Astrocyte of the cerebellum (primary cell): ENCODE results near the gene CMIP.

Experiments used
- DNase-seq: peaks from one replicate; pipeline ENCODE4 v3.0.0-alpha.2; 2011; ENCODE audit warnings: low read depth
- H3K4me3 ChIP-seq: 2 replicates; pipeline ENCODE4 v1.5.1; 2011; ENCODE audit warnings: mild to moderate bottlenecking, low read depth, low read length, moderate library complexity
- in situ Hi-C: cut with HindIII; loops from 2 replicates; pipeline ENCODE4 v1.10.0; 2017; ENCODE audit warnings: low sequenced_read_pairs
- TF ChIP-seq, protein P1 (sequence below): IDR thresholded peaks from 2 replicates; pipeline ENCODE4 v1.5.1; 2012; ENCODE audit warnings: low read length, low read depth, moderate library complexity, mild to moderate bottlenecking; ENCODE audit errors: missing control alignments

CMIP gene

DNA sequence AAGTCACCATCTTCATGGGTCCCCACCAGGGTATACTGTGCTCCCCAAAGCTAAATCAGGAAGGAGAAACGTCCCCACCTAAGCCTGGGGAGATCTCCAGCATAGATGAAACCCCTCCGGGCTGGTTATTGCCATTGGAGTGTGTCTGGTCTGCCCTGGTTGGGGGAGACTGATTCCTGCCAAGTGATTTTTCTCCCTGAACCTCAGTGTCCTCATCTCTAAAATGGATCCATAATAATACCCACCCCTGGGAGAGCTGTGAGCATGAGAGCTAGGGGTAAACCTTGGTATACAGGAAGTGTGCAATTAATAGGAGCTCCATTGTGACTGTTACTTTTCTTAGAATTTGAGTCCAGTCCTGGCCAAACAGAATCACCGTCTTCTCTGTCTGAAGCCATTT lies 111.1 kb downstream of the CMIP start:
- H3K4me3 ChIP-seq = no peak overlapping the region
- TF ChIP-seq, protein P1, sequence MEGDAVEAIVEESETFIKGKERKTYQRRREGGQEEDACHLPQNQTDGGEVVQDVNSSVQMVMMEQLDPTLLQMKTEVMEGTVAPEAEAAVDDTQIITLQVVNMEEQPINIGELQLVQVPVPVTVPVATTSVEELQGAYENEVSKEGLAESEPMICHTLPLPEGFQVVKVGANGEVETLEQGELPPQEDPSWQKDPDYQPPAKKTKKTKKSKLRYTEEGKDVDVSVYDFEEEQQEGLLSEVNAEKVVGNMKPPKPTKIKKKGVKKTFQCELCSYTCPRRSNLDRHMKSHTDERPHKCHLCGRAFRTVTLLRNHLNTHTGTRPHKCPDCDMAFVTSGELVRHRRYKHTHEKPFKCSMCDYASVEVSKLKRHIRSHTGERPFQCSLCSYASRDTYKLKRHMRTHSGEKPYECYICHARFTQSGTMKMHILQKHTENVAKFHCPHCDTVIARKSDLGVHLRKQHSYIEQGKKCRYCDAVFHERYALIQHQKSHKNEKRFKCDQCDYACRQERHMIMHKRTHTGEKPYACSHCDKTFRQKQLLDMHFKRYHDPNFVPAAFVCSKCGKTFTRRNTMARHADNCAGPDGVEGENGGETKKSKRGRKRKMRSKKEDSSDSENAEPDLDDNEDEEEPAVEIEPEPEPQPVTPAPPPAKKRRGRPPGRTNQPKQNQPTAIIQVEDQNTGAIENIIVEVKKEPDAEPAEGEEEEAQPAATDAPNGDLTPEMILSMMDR = no peak
- in situ Hi-C loops = loop anchor here (5.0 kb wide), 1 partner anchor 63 kb away; no protein-coding TSS in a partner anchor
- DNase-seq = no peak

DNA sequence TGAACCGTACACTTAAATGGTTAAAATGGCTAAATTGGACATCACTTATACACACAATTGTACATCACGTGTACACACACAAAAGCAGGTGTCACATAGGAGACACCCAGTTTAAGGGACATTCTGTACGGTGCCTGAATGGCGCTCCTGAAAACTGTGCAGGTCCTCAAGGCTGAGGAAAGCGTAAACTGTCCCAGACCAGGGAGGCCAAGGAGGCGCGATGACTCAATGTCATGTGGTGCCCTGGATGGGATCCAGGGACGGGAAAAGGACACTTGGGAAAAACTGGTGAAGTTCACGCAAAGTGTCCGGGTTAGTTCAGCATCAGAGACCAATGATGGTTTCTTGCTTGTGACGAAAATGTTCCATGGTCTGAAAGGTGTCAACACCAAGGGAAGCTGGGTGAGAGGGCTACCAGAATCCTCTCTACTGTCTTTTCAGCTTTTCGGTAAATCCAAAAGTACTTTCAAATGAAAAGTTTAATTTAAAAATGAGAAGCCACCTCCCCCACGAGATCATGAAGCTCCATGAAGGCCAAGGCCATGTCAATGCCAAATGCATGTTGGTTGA lies 112.2 kb downstream of the CMIP start:
- DNase-seq = no peak
- in situ Hi-C loops = loop anchor here (5.0 kb wide), 1 partner anchor 64 kb away; no protein-coding TSS in a partner anchor
- TF ChIP-seq, protein P1 = no peak
- H3K4me3 ChIP-seq = no peak overlapping the region

DNA sequence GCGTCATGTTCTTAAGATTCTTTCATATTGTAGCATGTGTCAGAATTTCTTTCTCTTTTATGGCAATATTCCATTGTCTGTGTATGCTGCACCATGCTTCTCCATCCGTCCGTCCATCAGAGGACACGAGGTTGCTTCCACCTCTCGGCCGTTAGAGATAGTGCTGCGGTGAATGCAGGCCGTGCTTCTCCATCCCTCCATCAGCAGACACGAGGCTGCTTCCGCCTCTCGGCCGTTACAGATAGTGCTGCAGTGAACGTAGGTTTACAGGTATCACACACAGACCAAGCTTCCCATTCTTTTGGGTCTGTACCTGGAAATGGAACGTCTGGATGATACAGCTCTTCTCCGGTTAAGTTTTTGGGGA lies 113.5 kb downstream of the CMIP start:
- H3K4me3 ChIP-seq = no peak overlapping the region
- TF ChIP-seq, protein P1 = no peak
- no peak for DNase-seq
- in situ Hi-C loops = loop anchor here (5.0 kb wide), 1 partner anchor 66 kb away; no protein-coding TSS in a partner anchor

DNA sequence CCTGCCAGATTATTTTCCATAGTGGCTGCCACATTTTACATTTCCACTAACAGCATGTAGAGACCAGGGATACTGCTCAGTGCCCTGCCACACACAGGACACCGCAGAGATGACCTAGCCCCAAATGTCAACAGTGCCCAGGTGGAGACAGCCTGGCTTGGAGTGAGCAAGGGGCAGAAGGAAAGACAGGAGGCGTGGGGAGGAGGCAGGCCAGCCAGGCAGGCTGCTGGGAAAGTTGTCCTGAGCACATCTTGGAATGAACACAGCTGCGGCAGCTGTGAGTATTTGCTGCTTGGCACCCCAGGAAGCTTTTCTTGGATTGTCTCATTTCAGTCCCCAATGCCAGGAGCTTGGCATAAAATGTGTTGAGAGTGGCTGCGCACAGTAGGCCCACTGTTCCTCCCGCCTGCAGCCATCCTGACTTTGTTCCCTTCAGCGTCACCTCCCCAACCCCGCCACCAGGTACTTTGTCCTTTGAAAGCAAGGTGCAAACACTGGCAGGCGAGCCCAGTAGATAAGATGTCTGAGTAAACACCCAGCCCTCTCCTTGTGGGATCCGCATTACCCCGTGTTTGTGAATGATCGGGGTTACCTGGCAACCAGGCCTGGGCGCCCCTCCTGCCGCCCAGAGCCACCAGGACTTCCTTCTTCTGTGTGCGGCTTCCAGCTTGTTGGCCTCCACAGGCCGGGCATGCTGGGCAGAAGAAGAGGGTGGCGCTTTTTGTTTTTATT lies 114.0 kb downstream of the CMIP start:
- DNase-seq = no peak
- TF ChIP-seq, protein P1 = no peak
- in situ Hi-C loops = loop anchor here (5.0 kb wide), 1 partner anchor 66 kb away; no protein-coding TSS in a partner anchor
- no peak overlapping the region for H3K4me3 ChIP-seq

DNA sequence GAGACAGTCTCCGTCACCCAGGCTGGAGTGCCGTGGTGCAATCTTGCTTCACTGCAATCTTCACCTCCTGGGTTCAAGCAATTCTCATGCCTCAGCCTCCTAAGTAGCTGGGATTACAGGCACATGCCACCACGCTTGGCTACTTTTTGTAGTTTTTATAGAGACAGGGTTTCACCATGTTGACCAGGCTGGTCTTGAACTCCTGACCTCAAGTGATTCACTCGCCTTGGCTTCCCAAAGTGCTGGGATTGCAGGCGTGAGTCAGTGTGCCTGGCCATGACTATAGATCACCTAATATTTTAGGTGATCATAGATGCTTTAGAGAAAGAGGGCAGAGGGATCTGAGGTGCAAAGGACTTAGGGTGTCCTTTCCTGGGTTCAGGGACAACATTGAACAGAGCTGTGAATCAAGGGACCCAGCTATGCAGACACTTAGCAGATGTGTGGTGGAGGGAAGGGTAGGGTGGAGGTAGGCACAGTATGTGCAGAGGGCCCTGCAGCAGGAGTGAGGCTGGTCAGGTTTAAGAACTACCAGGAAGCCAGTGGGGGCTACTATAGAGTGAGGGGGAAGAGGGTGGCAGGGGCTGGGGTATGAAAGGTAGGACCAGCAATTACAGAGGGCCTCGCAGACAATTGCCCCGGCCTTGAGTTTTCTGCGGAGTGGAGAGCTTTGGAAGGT lies 116.5 kb downstream of the CMIP start:
- H3K4me3 ChIP-seq = no peak overlapping the region
- in situ Hi-C loops = no loop called here
- TF ChIP-seq, protein P1 = no peak
- DNase-seq = no peak

DNA sequence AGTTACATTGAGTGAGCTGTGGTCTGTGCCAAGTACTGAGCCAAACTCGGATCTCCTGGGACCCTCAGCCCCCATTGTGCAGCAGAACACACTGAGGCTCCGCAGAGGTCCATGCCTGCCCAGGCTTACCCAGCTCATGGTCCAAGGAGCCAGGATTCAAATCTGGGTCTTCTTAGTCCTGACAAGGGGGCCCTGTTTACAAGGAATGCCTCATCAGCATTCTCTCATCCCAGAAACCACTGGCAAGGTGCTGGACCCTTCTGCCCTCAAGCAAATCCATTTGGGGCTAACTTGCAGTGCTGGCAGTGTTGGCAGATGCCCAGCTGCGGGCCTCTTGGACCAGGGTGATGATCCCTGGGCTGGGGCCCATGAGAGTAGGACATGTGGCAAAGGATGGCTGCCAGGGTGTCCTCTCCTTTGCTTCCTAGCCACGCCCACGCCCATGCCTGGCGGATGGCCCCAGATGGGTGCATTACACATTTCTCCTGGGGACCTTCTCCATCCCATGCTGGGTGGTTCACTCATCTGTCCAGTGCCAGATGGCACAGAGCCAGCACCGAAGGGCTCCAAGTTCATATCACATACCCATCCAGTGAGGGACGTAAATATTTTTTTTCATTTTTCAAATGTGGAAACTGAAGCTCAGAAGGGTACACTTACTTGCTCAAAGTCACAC lies 117.7 kb downstream of the CMIP start:
- in situ Hi-C loops = no loop called here
- H3K4me3 ChIP-seq = no peak overlapping the region
- TF ChIP-seq, protein P1 = no peak
- no peak for DNase-seq
